ENCODE results near the gene DUSP19. TPM values are rescaled to one million over a fixed set of nuclear protein-coding genes. Genes with fewer than 3 reads are reported as not detected.

The DUSP19 gene
- total and polyA plus RNA-seq, 2 of the 13 experiments (the other 11 are each of a cell fraction or from before 2014, with no cell fraction given): 1.3 to 1.9 TPM

DNA sequence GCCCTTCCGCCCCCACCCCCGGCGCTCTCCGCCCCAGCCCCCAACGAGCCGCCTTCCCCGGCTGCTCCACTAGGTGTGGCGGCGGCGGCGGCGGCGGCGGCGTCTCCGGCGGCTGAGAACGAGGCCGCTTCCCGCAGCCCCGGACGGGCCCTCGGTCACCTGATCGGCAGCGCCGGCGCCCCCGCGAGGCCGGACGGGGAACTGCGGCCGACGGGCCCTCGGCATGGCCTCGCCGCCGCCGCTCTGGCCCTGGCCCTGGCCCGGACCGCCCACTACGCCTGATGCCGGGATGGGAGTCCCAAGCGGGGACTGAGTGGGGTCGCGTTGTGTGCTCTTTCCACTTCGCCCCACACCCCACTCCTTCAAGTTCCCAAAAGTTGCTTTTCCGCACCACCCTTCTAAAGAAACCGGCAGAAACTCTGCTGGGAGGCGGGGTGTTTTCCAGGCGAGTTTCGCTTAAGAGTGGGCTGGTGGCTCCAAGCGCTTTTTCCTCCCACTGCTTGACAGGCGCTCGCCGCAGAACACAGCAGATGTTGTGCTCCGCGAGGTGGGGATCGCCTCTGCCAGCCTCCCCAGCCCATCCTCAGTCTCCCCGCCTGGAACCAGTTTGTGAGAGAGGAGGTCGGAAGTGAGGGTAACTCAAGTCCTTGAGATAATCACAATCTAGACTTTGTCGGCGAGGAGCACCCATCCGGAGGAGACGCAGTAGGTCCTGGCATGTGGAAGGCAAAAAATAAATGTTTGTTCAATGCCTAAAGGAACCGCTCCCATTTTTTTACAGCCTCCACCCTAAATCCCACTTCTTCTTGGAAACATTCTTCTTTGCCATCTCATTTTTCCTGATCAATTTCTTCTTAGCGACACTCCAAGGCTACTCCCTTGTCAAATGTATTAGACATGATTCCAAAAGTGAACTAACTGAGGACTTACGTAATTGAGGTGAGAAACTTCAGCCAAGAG is 39.9 kb upstream of the DUSP19 start, which contains the start of gene NCKAP1 (continued):
- TF ChIP-seq ZNF251 (CRISPR knock-in tag; IDR thresholded peaks at IDR 0.05) (0 out of 2 replicates have a peak, but pooled peaks have one; percentile 61), HNRNPLL (IDR thresholded peaks at IDR 0.05; ENCODE audit: low read depth, low read length, poor library complexity, severe bottlenecking) (peak; percentile 66), ZSCAN25 (CRISPR knock-in tag; IDR thresholded peaks at IDR 0.05) (peak; percentile 9; the same call in 1 of the 2 replicates), HNF4G (IDR thresholded peaks at IDR 0.05; ENCODE audit: borderline replicate concordance, low read depth, low read length) (0 out of 2 replicates have a peak, but pooled peaks have one; percentile 9), HNF4G (CRISPR knock-in tag; IDR thresholded peaks at IDR 0.05; ENCODE audit: borderline replicate concordance, low read depth) (0 out of 2 replicates have a peak, but pooled peaks have one; percentile 19), CREB3 (CRISPR knock-in tag; IDR thresholded peaks at IDR 0.05) (0 out of 2 replicates have a peak, but pooled peaks have one; percentile 69), ZNF644 (CRISPR knock-in tag; IDR thresholded peaks at IDR 0.05; ENCODE audit: low read depth) (0 out of 2 replicates have a peak, but pooled peaks have one; percentile 33), TFE3 (CRISPR knock-in tag; IDR thresholded peaks at IDR 0.05) (peak; percentile 92), ZNF776 (CRISPR knock-in tag; IDR thresholded peaks at IDR 0.05) (0 out of 2 replicates have a peak, but pooled peaks have one; percentile 5), EZH2 (conservative IDR thresholded peaks at IDR 0.05; ENCODE audit: low read depth, low read length) (0 out of 2 replicates have a peak, but pooled peaks have one; percentile 70), SOX6 (IDR thresholded peaks at IDR 0.05) (no peak), SOX6 (CRISPR knock-in tag; IDR thresholded peaks at IDR 0.05) (peak; percentile 70), ZBTB4 (CRISPR knock-in tag; IDR thresholded peaks at IDR 0.05; ENCODE audit: borderline replicate concordance) (peak; percentile 43; the same call in 1 of the 2 replicates), RBFOX2 (IDR thresholded peaks at IDR 0.05; ENCODE audit: low read depth, low read length) (peak; percentile 39; the same call in 1 of the 2 replicates), ZSCAN21 (CRISPR knock-in tag; IDR thresholded peaks at IDR 0.05; ENCODE audit: borderline replicate concordance) (0 out of 2 replicates have a peak, but pooled peaks have one; percentile 45), ZNF678 (CRISPR knock-in tag; IDR thresholded peaks at IDR 0.05) (no peak), ZNF317 (CRISPR knock-in tag; IDR thresholded peaks at IDR 0.05) (peak; percentile 73; the same call in 1 of the 2 replicates), SAFB2 (CRISPR knock-in tag; IDR thresholded peaks at IDR 0.05; ENCODE audit: borderline replicate concordance, low read depth) (no peak; the same call in 1 of the 2 replicates)
- TF ChIP-seq, protein P1, sequence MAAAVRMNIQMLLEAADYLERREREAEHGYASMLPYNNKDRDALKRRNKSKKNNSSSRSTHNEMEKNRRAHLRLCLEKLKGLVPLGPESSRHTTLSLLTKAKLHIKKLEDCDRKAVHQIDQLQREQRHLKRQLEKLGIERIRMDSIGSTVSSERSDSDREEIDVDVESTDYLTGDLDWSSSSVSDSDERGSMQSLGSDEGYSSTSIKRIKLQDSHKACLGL (CRISPR knock-in tag; IDR thresholded peaks at IDR 0.05): peak; percentile 68; the same call in 1 of the 2 replicates
- TF ChIP-seq, protein P2, sequence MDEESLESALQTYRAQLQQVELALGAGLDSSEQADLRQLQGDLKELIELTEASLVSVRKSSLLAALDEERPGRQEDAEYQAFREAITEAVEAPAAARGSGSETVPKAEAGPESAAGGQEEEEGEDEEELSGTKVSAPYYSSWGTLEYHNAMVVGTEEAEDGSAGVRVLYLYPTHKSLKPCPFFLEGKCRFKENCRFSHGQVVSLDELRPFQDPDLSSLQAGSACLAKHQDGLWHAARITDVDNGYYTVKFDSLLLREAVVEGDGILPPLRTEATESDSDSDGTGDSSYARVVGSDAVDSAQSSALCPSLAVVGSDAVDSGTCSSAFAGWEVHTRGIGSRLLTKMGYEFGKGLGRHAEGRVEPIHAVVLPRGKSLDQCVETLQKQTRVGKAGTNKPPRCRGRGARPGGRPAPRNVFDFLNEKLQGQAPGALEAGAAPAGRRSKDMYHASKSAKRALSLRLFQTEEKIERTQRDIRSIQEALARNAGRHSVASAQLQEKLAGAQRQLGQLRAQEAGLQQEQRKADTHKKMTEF (CRISPR knock-in tag; IDR thresholded peaks at IDR 0.05): peak; percentile 13; the same call in 1 of the 2 replicates
